ENCODE measurements around the gene PTPRG. TPM values are rescaled to one million over a fixed set of nuclear protein-coding genes. Genes with fewer than 3 reads are reported as not detected.
A peak's percentile ranks its signal among the peaks of the same experiment; 100 is the strongest.

The PTPRG gene
- total and polyA plus RNA-seq, 2 experiments from 2014 or later: 8.5 to 34.9 TPM

DNA sequence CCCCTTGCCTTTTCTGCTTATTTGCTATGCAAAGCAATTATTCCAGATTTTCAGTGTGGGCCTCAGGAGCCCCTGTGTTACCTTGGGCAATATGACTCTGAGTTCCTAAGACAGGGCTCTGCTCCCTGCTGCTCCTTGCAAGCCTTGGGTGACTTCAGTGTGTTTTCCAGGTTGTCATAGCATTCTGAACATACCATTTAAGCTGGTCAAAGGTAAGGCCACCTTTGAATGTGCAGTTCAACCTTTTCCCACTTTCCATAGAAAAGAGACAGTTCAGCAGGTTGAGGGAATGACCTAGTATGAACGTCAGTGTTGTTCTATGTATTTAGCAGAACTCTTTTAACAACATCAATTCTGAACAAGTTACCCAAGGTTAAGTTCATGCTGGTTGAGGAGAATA lies 302.2 kb downstream of the PTPRG start:
- peaks cover 4% of the 10 kb centered on the region for H3K79me2 ChIP-seq
- no peak overlapping the region for H3K27ac ChIP-seq
- H3K9me3 ChIP-seq (ENCODE audit: low read depth): no peaks in the 10 kb centered on the region
- H3K9me2 ChIP-seq (replicated peaks; ENCODE audit: insufficient read depth): no peaks in the 10 kb centered on the region
- H2AFZ ChIP-seq: no peak overlapping the region
- no peaks in the 10 kb centered on the region for H3K4me1 ChIP-seq (ENCODE audit: insufficient read depth)
- TF ChIP-seq EZH2 (IDR thresholded peaks at IDR 0.05; ENCODE audit: borderline replicate concordance) (no peak), EZH2phosphoT487 (IDR thresholded peaks at IDR 0.05; ENCODE audit: low read depth, severe bottlenecking, unreplicated experiment) (no peak)
- TF ChIP-seq, protein P1, sequence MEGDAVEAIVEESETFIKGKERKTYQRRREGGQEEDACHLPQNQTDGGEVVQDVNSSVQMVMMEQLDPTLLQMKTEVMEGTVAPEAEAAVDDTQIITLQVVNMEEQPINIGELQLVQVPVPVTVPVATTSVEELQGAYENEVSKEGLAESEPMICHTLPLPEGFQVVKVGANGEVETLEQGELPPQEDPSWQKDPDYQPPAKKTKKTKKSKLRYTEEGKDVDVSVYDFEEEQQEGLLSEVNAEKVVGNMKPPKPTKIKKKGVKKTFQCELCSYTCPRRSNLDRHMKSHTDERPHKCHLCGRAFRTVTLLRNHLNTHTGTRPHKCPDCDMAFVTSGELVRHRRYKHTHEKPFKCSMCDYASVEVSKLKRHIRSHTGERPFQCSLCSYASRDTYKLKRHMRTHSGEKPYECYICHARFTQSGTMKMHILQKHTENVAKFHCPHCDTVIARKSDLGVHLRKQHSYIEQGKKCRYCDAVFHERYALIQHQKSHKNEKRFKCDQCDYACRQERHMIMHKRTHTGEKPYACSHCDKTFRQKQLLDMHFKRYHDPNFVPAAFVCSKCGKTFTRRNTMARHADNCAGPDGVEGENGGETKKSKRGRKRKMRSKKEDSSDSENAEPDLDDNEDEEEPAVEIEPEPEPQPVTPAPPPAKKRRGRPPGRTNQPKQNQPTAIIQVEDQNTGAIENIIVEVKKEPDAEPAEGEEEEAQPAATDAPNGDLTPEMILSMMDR (IDR thresholded peaks at IDR 0.05; ENCODE audit: poor library complexity): no peak
- 38% methylated on average over 1 of the region's 1 CpG for WGBS (ENCODE audit: low lambda C conversion rate, missing lambda C conversion rate)
- H3K4me2 ChIP-seq: no peak overlapping the region
- H3K36me3 ChIP-seq (replicated peaks; ENCODE audit: insufficient read depth, low read depth): no peaks in the 10 kb centered on the region
- DNase-seq (ENCODE audit: low spot score): peak; percentile 8
- no peaks in the 10 kb centered on the region for H4K20me1 ChIP-seq (ENCODE audit: insufficient read depth, poor library complexity, severe bottlenecking)
- no peaks in the 10 kb centered on the region for H3K27me3 ChIP-seq
- no peak overlapping the region for H3K4me3 ChIP-seq

DNA sequence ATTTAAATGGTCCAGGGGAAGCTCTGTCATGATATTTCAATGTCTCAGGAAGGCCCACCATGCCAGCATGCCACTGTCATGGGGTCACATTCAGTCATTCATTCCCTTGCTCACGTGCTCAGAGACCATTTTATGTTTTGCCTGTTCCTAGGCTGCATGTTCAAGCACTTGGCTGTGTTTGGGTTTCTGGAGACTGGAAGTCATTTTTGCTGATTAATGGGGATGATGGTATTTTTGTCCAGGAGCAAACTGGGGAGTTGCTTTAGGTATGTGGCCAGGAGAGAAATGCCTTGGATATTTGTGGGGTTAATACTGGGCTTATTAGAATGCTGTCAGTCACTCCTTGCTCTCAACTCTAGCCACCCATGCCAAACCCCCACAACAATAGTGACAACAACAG lies 303.5 kb downstream of the PTPRG start:
- peaks cover 2% of the 10 kb centered on the region for H4K20me1 ChIP-seq (ENCODE audit: insufficient read depth, poor library complexity, severe bottlenecking)
- H3K79me2 ChIP-seq: no peaks in the 10 kb centered on the region
- DNase-seq (ENCODE audit: low spot score): no peak
- TF ChIP-seq EZH2 (IDR thresholded peaks at IDR 0.05; ENCODE audit: borderline replicate concordance): no peak
- TF ChIP-seq, protein P1 (IDR thresholded peaks at IDR 0.05; ENCODE audit: poor library complexity): no peak
- no peak for TF ChIP-seq EZH2phosphoT487 (IDR thresholded peaks at IDR 0.05; ENCODE audit: low read depth, severe bottlenecking, unreplicated experiment)
- H3K9me2 ChIP-seq (replicated peaks; ENCODE audit: insufficient read depth): no peaks in the 10 kb centered on the region
- no peak overlapping the region for H3K27ac ChIP-seq
- WGBS (ENCODE audit: low lambda C conversion rate, missing lambda C conversion rate): 96% methylated on average over 1 of the region's 1 CpG
- H3K36me3 ChIP-seq (replicated peaks; ENCODE audit: insufficient read depth, low read depth): no peaks in the 10 kb centered on the region
- no peak overlapping the region for H2AFZ ChIP-seq
- no peak overlapping the region for H3K4me2 ChIP-seq
- H3K4me3 ChIP-seq: no peak overlapping the region
- no peaks in the 10 kb centered on the region for H3K9me3 ChIP-seq (ENCODE audit: low read depth)
- H3K4me1 ChIP-seq (ENCODE audit: insufficient read depth): no peaks in the 10 kb centered on the region
- no peaks in the 10 kb centered on the region for H3K27me3 ChIP-seq

DNA sequence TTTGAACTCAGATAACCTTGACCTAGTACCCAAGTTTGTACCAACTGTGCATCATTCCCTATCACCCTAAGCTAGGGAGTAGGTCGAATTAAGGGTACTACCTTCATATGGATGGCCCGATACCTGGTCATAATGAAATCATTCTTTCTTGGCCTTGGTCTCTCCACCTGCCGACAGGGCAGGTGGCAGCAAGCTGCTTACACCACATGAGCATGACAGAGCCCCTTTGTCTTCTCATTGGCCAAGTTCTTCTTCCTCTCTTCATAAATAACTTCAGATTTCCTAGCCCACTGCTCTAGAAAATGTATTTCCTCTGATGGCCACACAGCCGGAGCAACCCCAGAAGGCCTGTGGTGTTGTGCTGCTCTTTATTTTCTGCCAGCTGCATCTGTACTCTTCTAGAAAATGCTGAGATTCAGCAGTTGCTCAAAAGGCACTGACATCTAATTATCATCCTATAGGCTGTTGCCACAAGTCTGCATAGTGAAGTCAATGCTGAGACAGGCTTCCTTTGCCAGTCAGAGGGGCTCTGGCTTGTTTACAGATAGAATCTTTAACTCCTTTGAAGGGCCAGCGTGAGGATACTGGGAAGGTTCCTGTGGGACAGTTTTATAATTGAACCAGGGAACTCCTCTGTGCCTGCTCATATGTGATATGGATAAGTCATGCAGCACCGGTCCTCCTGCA lies 304.2 kb downstream of the PTPRG start:
- H3K4me2 ChIP-seq: no peak overlapping the region
- H3K4me1 ChIP-seq (ENCODE audit: insufficient read depth): no peaks in the 10 kb centered on the region
- TF ChIP-seq, protein P1 (IDR thresholded peaks at IDR 0.05; ENCODE audit: poor library complexity): no peak
- no peak for TF ChIP-seq EZH2 (IDR thresholded peaks at IDR 0.05; ENCODE audit: borderline replicate concordance)
- TF ChIP-seq EZH2phosphoT487 (IDR thresholded peaks at IDR 0.05; ENCODE audit: low read depth, severe bottlenecking, unreplicated experiment): no peak
- H3K27me3 ChIP-seq: no peaks in the 10 kb centered on the region
- H3K27ac ChIP-seq: no peak overlapping the region
- H3K36me3 ChIP-seq (replicated peaks; ENCODE audit: insufficient read depth, low read depth): no peaks in the 10 kb centered on the region
- H4K20me1 ChIP-seq (ENCODE audit: insufficient read depth, poor library complexity, severe bottlenecking): peaks cover 2% of the 10 kb centered on the region
- H3K9me3 ChIP-seq (ENCODE audit: low read depth): no peaks in the 10 kb centered on the region
- H3K79me2 ChIP-seq: peaks cover under 1% of the 10 kb centered on the region
- WGBS (ENCODE audit: low lambda C conversion rate, missing lambda C conversion rate): 83% methylated on average over 6 of the region's 6 CpGs
- H3K9me2 ChIP-seq (replicated peaks; ENCODE audit: insufficient read depth): no peaks in the 10 kb centered on the region
- no peak overlapping the region for H2AFZ ChIP-seq
- no peak overlapping the region for H3K4me3 ChIP-seq
- no peak for DNase-seq (ENCODE audit: low spot score)
